Uterus (tissue), 4 donors: ENCODE data around the gene GSG1L. TPM values are rescaled to one million over a fixed set of nuclear protein-coding genes. Genes with fewer than 3 reads are reported as not detected.

Experiments used
- DNase-seq, 2 donors: peaks; one replicate each; pipeline ENCODE4 v3.0.0-alpha.2; 2019 to 2020
- H3K27ac ChIP-seq, 2 donors: fragments of 200-600 bp; sonication (generic); 1 replicate in 1 of 2; 2 replicates in 1 of 2; pipeline ENCODE4 v1.5.1; 2016 to 2018
- H3K27me3 ChIP-seq, 2 donors: fragments of 200-600 bp; sonication (generic); one replicate each; pipeline ENCODE4 v1.5.1; 2018 to 2019; ENCODE audit warnings: control low read depth in 1 of 2
- H3K36me3 ChIP-seq, 2 donors: fragments of 200-600 bp; sonication (generic); one replicate each; pipeline ENCODE4 v1.5.1; 2019; ENCODE audit warnings: control low read depth in 1 of 2
- H3K4me1 ChIP-seq, 2 donors: fragments of 200-600 bp; sonication (generic); one replicate each; pipeline ENCODE4 v1.5.1; 2018 to 2019; ENCODE audit warnings: control low read depth in 1 of 2
- H3K4me3 ChIP-seq, 2 donors: fragments of 200-600 bp; sonication (generic); 1 replicate in 1 of 2; 2 replicates in 1 of 2; pipeline ENCODE4 v1.5.1; 2018 to 2019; ENCODE audit warnings: mild to moderate bottlenecking in 1 of 2
- H3K9me3 ChIP-seq, 2 donors: fragments of 200-600 bp; sonication (generic); one replicate each; pipeline ENCODE4 v1.5.1; 2019; ENCODE audit warnings: control low read depth in 1 of 2
- POLR2A ChIP-seq, 2 donors: fragments of 450-650 bp; IDR thresholded peaks; one replicate each; pipeline ENCODE4 v1.6.1; 2016; ENCODE audit warnings: antibody characterized with exemption in 2 of 2, mild to moderate bottlenecking in 1 of 2, moderate library complexity in 1 of 2
- intact Hi-C: fragments of 100-400 bp; cut with DNase I; formaldehyde crosslinking; loops from one replicate; pipeline ENCODE4 v1.15.1; 2023; ENCODE audit warnings: low total_unique reads
- small RNA-seq: library from RNA; depleted of rRNA; stranded (forward); fragments of <200 nt; gene quantifications from one replicate; pipeline ENCODE3, GENCODE V24; 2016
- total RNA-seq, 4 donors: library from RNA; depleted of rRNA in 3 of 4; stranded (reverse); fragments of >200 nt in 3 of 4; gene quantifications; one replicate each; pipeline versions ENCODE4 v1.1.0 to v1.2.4, GENCODE V29; 2014 to 2023
- TF ChIP-seq, protein P1 (sequence below), 4 experiments: fragments of 200-600 bp in 2 of 4; fragments of 450-650 bp in 2 of 4; sonication (generic) in 2 of 4; IDR thresholded peaks; one replicate each; pipeline ENCODE4 v1.5.1; 2016 to 2019; ENCODE audit warnings: antibody characterized with exemption in 4 of 4, mild to moderate bottlenecking in 2 of 4, moderate library complexity in 1 of 4
- donor health status: DM: yes; HTN: yes; CAD: no.

The GSG1L gene
- total RNA-seq, 4 donors from 2014 or later, result 0.24 to 0.35 TPM; not detected in 2

DNA sequence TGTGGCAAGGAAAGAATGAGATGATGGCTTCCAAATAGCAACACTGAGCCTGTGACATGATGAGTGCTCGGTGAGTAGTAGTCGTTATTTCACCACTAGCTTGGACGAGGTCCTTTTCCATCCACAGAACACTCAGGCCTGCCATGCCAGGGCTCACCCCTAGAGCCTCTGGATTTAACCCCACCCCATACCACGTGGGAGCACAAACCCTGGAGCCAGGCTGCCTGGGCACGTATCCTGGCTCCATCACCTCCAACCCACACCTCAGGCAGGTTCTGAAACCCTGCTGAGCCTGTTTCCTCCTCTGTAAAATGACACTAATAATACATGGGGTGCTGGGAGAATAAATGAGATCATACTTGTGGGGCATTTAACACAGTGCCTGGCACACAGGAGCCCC is 321.2 kb downstream of the GSG1L start:
- H3K4me1 ChIP-seq, result no peaks in the 10 kb centered on the region
- no peak overlapping the region for H3K27ac ChIP-seq
- DNase-seq, result no peak
- no peaks in the 10 kb centered on the region for H3K9me3 ChIP-seq
- H3K27me3 ChIP-seq, result no peaks in the 10 kb centered on the region
- H3K4me3 ChIP-seq, result no peak overlapping the region
- TF ChIP-seq, protein P1, sequence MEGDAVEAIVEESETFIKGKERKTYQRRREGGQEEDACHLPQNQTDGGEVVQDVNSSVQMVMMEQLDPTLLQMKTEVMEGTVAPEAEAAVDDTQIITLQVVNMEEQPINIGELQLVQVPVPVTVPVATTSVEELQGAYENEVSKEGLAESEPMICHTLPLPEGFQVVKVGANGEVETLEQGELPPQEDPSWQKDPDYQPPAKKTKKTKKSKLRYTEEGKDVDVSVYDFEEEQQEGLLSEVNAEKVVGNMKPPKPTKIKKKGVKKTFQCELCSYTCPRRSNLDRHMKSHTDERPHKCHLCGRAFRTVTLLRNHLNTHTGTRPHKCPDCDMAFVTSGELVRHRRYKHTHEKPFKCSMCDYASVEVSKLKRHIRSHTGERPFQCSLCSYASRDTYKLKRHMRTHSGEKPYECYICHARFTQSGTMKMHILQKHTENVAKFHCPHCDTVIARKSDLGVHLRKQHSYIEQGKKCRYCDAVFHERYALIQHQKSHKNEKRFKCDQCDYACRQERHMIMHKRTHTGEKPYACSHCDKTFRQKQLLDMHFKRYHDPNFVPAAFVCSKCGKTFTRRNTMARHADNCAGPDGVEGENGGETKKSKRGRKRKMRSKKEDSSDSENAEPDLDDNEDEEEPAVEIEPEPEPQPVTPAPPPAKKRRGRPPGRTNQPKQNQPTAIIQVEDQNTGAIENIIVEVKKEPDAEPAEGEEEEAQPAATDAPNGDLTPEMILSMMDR (IDR thresholded peaks at IDR 0.05), result no peak
- no peak for TF ChIP-seq POLR2A (IDR thresholded peaks at IDR 0.05)
- H3K36me3 ChIP-seq, result no peaks in the 10 kb centered on the region
- intact Hi-C loops, result loop anchor here (10.0 kb wide), 1 partner anchor 48 kb away; no protein-coding TSS in a partner anchor

DNA sequence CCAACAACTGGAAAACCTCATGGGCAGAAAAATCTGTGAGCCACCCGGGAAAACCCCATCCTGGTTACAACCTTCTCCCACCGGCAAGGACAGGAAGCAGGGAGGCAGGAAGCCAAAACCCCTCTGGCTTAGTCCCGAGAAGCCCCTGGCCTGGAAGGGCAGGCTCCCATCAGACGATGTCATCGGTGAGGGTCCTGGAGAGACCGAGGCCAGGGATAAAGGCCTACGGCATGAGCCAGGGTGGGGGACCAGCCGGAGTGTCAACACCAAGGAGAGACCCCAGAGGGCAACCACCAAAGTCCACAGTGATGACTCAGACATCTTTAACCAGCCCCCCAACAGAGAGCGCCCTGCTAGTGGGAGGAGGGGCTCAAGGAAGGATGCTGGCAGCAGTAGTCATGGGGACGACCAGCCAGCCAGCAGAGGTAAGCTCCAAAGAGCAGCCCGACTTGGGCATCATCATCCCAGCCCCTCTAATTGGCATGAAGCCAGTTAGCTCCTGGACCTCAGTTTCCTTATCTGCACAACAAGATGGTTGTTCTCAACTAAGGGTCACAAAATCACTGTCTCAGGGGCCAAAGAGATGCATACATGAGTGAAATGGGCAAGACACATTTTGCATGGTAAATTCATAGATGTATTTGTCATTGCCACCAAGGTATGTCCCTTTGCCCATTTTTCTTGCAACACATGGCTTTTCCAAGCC is 322.9 kb downstream of the GSG1L start:
- no peak for DNase-seq
- H3K27me3 ChIP-seq, result no peaks in the 10 kb centered on the region
- H3K36me3 ChIP-seq, result no peaks in the 10 kb centered on the region
- intact Hi-C loops, result loop anchor here (10.0 kb wide), 1 partner anchor 46 kb away; no protein-coding TSS in a partner anchor
- H3K4me1 ChIP-seq, result no peaks in the 10 kb centered on the region
- H3K4me3 ChIP-seq, result no peak overlapping the region
- no peak for TF ChIP-seq POLR2A (IDR thresholded peaks at IDR 0.05)
- TF ChIP-seq, protein P1 (IDR thresholded peaks at IDR 0.05), result no peak
- H3K9me3 ChIP-seq, result no peaks in the 10 kb centered on the region
- no peak overlapping the region for H3K27ac ChIP-seq

DNA sequence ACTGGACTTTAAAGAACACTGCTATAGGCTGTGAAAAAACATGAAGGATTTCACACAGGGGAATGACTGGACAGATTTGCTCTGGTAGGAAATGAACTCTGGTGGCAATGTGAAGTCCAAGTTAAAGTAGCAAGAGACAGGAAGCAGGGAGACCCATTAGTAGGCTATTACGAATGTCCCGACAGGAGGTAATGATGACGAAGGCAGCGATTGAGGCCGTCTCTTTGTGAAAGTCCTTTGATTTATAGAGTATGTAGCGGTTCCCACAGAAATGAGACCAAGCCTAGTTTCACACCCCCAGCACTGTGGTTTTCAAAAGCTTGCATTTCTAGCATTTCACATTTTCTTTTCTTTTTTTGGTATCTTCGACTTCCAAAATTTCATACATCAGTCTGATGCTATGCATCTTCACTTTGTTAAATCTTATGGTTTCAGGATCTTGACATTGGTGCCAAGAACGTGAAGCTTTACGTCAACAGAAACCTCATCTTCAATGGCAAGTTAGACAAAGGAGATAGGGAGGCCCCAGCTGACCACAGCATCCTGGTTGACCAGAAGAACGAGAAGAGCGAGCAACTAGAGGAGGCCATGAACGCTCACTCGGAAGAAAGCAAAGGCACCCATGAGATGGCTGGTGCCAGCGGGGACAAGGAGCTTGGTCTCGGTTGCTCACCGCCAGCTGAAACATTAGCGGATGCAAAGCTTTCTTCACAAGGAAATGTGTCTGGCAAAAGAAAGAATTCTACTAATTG is 323.7 kb downstream of the GSG1L start:
- no peak for DNase-seq
- Histone ChIP-seq H3K9me3 (no peaks in the 10 kb centered on the region), H3K4me3 (no peak overlapping the region), H3K27me3 (no peaks in the 10 kb centered on the region), H3K36me3 (no peaks in the 10 kb centered on the region), H3K27ac (no peak overlapping the region), H3K4me1 (no peaks in the 10 kb centered on the region)
- TF ChIP-seq POLR2A (IDR thresholded peaks at IDR 0.05), result no peak
- TF ChIP-seq, protein P1 (IDR thresholded peaks at IDR 0.05), result no peak
- intact Hi-C loops, result loop anchor here (10.0 kb wide), 1 partner anchor 45 kb away; no protein-coding TSS in a partner anchor

DNA sequence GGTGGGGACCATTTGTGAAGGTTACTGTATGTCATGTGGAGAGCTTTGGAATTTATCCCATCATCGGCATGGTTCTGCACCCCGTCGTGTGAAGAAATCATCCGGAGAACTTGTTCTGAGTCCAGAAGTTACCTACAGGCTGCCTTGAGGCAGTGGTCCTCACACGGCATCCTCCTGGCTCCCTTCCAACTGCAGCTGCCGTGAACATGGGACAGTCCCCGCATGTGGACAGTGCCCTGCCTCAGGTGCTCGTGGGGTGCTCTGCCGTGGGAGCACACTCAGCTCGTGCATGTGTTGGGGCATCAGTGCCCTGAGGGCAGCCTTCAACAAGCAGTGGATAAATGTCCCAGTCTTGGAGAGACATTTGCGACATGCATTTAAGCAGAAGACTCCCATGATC is 324.9 kb downstream of the GSG1L start:
- Histone ChIP-seq H3K4me3 (no peak overlapping the region), H3K27ac (no peak overlapping the region), H3K36me3 (no peaks in the 10 kb centered on the region), H3K9me3 (no peaks in the 10 kb centered on the region), H3K27me3 (no peaks in the 10 kb centered on the region), H3K4me1 (no peaks in the 10 kb centered on the region)
- TF ChIP-seq, protein P1 (IDR thresholded peaks at IDR 0.05), result no peak
- TF ChIP-seq POLR2A (IDR thresholded peaks at IDR 0.05), result no peak
- intact Hi-C loops, result no loop called here
- no peak for DNase-seq

Small RNA genes within 50 kb of the gene (small RNA-seq; reads per million reads assigned to genes)
- gene RNU6-1241P (not detected), gene RNU6-159P (not detected)

Other genes starting within 250 kb of the GSG1L start
- 100 to 1,000 TPM in 1 of 4 donors, 10 to 100 TPM in 3; 72.9 to 251 (median 86.4) TPM for gene XPO6, start 148.3 kb upstream of the GSG1L start, total RNA-seq
- gene SBK1, start 228.8 kb upstream of the GSG1L start, total RNA-seq, result 1 to 10 TPM in 1 of 4 donors, under 1 TPM in 2, not detected in 1; 0.26 to 1.2 (median 0.64) TPM